Stimulated activated naive CD4-positive, alpha-beta T cell (primary cell): Measurements from ENCODE around the gene TWIST1.

ENCODE experiments used
- DNase-seq, 6 experiments: peaks; one replicate each; lab custom pipeline; 2025; lab: John Stamatoyannopoulos, UW

Gene TWIST1

DNA sequence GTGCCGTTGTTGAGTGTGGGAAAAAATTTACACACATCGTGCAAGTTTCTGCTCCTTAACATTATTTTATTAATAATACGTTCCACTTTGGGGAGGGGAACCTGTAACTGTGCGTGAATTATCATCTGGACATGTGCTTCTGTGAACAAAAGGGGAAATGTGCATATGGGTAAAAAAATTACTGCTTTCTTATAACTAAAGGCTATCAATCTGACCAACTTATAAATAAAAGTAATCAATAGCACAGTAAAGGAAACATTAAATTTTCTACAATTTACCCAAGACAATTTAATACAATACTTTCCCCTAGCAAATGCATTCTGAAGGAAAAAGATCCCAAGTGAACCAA lies 4.5 kb downstream of the TWIST1 start:
- DNase-seq, result no peak

DNA sequence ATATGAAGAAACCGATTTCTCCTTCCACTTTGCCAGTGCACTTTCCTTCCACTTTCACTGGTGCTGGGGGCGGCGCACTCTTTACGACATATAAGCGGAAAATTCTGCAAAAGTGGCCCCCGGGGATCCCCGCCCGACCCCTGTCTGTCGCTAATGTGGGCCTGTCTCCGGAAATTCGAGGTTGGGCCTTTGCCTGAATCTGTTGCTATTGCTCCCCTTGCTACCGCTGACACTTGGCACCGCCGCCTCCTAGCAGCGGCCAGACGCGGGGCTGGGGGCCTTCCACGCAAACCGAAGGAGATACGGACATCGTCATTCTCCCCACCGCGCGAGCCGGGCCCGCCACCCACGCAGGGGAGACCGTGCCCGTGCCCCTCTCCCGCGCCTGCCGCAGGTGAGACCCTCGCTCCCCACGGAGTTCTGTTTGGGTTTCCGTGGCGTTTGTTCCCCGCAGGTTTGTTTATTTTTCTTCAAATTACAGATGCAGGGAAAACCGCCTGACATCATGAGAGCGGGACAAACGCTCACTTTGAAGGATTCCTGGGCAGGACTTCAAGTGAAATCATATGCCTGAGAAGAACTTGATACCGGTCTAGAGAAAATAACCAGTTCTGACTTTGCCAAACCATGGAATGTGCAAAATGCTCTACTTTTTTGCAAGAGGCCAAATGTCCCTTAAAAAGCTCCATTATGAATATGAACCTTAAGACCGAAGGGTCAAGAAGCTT lies 5.0 kb downstream of the TWIST1 start:
- no peak for DNase-seq

DNA sequence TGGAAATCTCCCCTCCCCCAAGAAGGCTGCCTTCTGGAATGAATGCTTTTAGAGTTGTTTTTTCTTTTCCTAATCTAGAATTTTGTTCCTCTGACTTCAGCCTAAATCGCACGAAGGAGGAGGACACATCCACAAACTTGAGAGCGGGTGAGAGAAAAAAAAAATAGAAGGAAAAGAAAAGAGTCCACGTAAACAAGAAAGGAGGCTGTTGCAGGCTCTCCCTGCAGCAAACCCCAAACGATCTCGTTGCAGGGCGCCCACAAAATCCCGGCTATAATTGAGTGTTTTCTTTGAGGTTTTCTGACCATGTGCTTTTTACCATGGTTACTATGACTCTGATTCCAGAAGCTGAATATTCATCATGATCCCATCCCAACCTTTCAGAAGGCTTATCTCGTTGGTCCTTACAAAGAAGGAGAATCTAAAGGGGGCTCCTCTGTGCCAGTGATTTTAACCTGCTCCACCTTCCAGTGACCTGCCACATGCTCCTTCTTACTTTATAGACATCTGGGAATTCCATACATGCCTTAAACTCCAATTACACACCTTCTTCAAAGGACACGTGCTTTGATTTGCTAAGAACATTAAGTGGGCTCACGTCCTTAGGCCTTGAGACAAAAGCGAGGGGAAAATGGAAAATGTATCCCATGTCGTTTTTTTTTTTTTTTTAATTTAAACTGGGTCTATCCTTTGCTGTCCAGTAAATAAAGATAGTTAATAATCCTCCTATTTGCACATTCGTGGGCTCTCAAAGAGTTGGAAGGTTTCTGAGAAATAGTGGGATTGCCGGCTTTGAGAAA lies 5.8 kb downstream of the TWIST1 start:
- DNase-seq, result no peak

GRCh38 chr7:19110776-19111175 lies 6.7 kb downstream of the TWIST1 start:
- DNase-seq, result no peak

- no peak for DNase-seq
These were observed 7.3 kb downstream of the TWIST1 start for GRCh38 chr7:19110026-19110730.

DNA sequence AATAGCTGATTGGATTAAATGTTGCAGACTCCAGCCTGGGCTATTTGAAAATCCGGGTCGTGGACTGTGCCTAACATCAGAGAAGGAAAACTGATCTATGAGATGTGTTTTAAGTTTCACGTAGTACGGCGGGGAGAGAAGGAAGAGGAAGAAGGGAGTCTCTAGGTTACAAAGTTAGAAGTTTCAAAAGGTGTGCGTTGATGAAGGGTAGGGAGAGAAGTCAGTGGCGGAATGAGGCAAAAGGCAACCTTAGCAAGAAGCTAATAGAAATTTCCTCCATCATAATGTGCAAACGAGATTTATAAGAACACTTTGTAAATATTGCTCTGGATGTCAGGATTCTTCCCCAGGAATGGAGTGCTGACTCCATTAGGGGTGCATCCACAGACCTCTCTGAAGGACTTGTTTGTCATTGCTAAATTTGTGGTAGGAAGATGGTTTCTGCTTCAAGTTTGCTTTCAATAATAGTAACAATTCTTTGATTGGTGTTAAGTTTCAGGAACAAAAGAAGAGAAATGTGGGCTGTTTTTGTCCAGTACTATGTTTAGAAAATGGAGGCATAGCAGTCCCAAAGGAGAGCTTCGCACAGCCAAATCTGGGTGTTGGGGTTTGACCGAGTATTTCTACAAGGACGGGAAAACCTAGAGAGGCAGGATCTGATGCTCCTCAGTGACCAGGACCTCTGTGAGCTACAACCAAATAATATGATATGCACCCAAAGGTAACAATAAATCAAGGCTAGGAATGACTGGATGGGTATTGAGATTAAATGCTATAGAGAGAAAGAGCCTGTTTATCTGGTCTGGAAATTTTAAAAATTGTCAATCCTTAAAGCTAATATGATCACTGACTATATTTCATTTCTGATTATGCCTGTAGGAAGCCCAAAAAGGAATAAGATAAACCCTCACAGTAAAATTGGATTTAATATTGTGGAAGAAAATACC lies 8.2 kb downstream of the TWIST1 start:
- DNase-seq, result no peak

GRCh38 chr7:19107356-19108146 lies 9.9 kb downstream of the TWIST1 start:
- DNase-seq, result no peak

DNA sequence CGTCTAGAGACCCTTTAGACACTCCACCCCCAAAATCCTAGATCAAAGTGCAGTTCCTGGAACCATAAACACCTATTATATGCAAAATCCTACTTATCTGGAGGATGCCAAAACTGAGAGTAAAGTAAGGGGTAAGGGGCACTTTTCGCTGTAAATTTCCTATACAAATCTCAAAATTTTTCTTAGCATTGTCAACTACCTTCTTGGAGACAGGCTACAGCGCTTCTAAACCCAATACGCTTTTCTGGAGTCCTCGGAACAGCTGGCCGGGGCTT lies 10.4 kb downstream of the TWIST1 start:
- no peak for DNase-seq

DNA sequence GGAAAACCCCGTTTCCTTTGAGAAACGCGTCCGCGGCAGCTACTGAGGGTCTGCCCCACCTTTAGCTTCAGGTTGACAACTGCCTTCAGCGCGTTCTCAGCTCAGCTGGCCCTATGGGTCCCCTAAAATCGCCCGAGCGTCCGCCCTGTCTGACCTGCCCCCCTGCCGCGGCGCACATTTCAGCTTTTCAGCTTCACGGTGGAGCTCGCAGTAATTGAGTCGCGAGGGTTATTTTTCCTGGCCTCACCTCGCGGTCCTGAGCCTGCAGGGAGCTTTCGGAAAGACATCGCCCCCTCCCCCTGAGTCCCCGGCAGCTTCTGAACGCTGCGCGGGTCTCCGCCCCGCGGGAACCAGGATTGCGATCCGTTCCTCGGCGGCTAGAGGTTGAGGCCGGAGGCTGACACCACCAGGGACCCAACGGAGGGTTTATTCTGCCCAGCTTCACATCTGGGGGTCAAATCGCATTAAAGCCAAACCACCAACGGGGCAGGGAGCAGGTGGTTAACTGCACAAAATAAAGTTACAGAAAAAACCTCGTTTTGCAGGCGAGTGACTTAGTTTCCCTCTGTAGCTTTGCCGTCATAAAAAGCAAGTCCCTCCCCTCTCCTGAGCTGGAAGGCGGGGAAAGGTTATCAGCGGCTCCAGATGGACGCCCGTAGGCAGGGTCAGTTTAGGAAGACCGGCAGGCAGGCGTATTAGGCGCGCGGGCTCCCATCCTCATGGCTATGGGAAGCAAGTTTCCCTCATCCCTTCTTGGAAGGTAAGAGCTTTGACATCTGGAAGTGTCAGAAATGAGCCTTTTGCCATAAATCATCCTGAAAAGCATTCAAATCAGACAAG lies 11.0 kb downstream of the TWIST1 start:
- DNase-seq, result no peak

DNA sequence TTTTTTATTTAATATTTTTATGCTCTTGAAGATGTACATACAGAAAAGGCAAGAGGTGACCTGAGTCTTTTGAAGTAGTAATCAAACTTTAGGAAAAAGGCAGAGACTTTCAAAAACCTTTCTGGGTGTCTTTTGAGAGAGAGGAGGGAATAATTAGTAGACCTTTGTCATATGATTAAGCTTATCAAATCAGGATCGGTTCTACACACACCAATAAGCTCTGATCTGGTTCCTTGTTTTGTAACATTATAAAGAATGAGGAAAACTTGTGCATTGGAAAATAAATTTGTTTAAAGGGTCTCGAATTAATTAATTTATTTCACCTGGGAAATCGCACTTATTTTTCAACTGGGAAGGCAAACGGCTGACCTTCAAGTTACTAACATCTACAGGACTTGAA lies 11.9 kb downstream of the TWIST1 start:
- DNase-seq, result no peak

- DNase-seq, result no peak
These were observed 12.6 kb downstream of the TWIST1 start for GRCh38 chr7:19104811-19105210.

- no peak for DNase-seq
These were observed 14.6 kb downstream of the TWIST1 start for GRCh38 chr7:19102884-19103283.

DNA sequence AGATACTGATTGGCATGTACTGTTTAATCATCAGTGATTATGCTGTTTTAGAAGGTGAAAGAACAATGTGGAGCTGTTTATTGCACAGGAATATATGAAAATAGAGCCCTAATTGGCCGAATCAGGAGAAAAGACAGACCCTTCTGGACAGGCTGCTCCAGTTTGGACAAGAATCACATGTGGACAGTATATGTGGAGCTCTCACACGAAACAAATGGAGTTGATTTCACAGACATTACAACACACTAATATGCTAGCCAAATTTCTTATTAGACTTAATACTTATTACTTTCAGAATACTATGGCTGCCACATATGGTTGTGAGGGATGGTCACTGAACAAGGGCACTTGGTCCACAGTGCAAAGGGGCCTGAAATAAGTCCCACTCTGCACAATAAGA lies 15.5 kb downstream of the TWIST1 start:
- DNase-seq, result no peak

DNA sequence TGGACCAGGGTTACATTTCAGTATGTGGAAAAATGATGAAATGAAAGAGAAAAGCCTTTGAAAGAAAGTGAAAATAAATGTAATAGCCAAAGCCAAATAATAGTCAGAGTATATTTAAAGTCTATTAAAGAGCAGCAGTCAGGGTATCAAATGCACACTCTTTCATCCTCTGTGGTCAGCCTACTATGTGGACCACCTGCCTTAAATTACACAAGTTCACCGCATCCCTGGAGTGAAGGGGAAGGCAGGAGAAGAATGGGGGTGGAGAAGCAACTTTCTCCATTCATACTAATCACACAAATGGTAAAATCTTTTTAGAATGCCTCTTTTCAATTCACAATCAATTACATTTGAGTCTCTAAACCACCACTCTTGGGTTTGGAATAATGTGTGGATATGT lies 16.0 kb downstream of the TWIST1 start:
- no peak for DNase-seq

DNA sequence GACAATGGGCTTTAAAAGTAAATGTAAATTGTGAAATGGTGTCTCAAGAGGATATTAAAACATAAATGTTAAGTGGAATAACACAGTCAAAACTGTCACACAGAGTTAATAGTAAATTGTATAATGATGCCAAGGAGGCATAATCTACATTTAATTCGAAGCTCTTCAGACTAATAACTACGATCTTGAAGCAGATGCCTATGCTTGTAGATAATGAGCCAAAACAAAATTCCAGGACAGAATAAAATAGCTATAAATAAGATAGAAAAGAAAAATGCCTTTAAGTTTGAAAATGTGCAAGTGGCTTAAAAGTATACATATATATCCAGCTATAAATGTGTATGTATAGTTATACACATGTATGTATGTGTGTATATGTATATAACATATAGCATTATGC lies 17.5 kb downstream of the TWIST1 start:
- no peak for DNase-seq

- DNase-seq, result no peak
These were observed 18.2 kb downstream of the TWIST1 start for GRCh38 chr7:19099194-19099593.

DNA sequence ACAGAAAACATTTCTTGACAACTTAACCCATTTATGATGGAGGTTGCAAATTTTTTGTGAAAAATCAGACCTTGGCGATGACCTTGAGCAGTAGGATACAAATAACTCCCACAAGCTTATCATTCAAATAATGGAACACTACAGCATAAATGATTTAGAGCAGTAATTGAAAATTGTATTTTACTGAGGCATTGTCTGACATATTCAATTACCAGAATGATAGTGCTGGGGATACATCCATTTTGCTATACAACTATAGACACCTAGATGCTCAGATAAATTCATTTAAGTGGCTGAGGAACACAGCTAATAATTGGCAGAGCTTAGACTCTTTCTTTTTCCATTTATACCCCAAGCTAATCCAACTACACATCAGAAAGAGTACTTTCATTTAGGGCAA lies 18.9 kb downstream of the TWIST1 start:
- DNase-seq, result no peak

DNA sequence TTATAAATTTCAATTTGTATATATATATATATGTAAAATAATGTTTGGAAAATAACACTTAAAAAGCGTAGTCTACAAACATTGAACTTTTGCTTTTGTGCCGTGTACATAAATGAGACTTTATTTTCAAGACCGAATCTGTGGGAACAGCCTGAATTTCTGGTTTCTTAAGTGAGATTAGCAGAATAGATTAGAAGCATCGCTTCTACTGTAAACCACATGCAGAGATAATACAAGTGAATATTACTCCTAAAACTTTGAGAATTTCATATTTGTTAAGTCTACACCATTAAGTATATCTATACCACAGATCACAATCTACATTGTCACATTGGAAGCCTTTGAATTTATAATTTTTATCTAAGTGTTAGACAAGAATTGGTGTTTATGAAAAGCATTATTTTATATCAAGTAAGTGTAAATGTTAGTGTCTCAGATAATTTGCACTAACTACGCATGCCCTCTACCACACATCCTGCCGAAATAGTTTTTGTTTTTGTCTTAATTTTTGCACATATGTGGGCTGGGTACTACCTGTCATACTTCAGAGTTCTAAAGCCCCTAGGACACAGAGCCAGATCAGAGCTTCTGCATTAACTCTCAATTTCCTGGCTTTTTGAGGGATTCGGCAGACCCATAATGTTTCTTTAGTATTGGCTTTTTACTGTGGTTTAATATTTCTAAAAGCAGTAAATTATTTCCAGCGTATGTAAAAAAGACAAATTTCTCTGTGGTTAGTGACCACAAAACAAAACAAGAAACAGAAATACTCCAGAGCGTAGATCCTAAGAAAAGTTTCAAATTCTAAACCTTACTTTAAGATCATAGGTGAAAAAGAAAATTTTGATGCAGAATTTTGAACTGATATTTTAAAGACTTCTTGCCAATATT lies 20.0 kb downstream of the TWIST1 start:
- no peak for DNase-seq

DNA sequence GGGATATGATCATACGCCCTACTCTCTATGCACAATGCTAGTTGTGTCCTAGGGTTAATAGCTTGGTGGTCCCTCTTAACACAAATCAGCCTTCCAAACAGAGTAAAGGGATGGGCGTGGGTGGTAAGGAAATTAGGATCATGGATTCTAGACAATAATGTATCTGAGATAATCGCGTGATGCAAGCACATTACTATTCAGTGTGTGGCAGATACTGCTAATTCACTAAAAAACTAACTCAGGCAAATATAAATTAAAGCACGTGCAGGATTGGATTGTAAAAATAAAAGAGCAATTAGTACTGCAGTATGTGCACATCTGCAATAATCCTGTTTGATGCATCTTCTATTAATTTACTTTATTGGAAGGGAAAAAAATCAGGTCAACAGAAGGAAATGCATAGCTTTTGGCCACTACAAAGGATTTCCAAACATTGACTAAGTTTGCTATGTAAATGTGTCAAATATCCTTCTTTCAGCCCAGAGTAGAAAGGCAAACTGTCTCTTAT lies 22.0 kb downstream of the TWIST1 start:
- no peak for DNase-seq
